Measurements from ENCODE around the gene RBBP4.
"Not testable (repeated sequence)": the region's sequence is repeated elsewhere in the genome, so short reads cannot be mapped to it uniquely, and the experiment has no call there.

The RBBP4 gene

DNA sequence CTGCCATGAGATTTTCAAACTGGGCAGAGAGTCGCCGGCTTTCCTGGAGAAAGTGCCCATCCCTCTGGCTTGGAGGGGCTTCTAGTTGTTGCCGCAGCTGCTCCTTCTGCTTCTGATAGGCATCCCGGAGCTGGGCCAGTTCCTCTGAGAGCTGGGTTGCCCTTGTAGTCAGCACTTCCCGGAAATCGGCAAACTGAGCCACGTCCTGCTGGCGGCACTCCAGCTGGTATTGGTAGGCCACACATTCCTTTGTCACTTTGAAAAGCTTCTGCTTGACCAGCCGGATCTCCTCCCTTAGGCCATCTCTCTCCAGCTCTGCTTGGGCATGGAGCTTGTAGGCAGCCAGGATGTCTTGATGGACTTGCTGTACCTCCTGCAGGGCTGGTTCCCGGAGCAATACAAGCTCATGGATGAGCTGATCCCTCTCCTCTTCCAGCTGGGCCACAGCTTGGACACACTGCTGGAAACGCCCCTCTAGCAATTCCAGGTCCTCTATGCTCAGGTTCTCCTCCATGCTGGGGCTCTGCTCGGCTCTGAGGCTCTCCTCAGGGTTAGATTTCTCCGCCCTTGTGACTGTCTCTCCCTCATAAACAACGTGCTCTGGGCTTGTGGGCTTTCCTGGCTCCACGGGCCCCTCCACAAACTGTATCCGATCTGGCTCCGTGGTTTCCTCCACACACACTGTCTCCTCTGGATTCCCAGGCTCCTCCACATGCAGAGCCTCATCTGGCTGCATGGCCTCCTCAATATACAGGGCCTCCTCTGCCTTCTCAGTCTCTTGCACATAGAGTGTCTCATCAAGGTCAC lies 44.3 kb downstream of the RBBP4 start:
- DNase-seq = no peak

DNA sequence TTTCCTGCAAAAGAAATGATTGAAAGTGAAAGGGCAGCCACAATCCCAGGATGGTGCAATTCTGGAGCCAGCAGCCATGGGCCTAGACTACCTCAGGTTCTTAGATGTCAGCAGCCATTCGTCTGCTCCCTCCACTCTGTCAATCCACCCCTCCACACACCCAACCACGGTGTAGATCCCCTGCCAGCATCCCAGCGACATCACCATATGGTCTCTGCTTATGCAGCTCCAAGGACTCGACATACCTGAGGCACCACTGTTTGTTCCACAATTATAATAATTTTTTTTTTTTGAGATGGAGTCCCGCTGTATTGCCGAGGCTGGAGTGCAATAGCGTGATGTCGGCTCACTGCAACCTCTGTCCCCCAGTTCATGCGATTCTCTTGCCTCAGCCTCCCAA lies 45.0 kb downstream of the RBBP4 start:
- DNase-seq = no peak

DNA sequence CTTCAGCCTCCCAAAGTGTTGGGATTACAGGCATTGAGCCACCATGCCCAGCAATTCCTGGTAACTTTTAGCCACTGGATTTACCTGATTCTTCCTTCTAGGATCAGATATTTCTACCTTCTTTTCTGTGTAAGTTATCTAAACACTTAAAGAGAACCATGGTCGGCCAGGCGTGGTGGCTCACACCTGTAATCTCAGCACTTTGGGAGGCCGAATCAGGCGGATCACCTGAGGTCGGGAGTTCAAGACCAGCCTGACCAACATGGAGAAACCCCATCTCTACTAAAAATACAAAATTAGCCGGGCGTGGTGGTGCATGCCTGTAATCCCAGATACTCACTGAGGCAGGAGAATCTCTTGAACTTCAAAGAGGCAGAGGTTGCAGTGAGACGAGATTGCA lies 46.0 kb downstream of the RBBP4 start:
- DNase-seq = not testable (repeated sequence)

DNA sequence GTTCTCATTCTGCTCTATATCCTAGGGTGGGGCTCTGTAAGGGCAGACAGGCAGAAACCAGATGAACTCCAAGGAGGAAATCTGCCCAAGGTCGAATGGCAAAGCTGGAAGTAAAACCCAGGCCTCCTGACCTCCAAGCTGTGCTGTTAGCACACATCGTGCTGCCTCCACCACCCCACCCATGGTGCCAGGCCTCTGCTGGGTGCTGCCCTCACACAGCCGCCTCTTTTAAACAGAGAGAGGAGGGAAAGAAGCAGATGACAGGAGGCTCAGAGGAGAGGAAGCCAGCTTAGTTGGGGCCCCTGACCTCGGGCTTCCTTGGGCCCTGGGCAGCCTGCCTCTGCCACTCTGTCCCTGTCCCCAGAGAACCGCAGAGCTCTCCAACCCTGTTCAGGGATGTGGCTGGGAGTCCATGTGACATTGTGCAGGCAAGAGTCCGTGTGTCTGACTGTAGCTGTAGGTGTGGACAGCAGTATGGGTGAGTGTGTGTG lies 50.5 kb downstream of the RBBP4 start:
- no peak for DNase-seq

DNA sequence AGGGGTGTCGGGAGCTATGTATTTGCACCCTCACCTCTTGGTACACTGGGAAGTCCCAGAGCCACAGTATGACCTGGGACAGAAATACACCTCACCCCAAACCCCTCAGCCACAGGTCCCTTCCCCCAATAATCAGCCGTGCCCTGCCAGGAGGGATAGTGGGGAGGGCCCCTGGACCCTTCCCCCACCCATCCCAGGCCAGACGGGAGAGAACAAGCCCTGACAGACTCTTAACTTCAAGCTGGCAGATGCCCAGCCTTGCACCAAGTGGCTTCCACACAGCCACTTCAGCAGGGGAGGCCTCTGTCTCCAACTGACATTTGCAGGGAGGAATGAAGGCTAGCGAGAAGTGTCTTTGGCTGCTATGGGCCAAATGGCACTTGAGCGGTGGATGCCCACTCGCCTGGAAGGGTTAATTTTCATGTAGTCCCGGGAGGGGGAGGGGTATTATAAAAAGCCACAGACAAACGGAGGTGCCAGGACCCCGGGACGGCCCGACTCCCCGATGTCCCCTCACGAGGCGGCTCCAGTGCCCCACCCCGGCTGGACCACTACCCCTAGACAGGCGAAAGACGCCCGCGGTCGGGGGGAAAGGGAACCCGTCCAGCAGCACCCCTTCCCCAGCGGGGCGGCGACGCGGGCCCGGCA lies 51.1 kb downstream of the RBBP4 start:
- DNase-seq = no peak

DNA sequence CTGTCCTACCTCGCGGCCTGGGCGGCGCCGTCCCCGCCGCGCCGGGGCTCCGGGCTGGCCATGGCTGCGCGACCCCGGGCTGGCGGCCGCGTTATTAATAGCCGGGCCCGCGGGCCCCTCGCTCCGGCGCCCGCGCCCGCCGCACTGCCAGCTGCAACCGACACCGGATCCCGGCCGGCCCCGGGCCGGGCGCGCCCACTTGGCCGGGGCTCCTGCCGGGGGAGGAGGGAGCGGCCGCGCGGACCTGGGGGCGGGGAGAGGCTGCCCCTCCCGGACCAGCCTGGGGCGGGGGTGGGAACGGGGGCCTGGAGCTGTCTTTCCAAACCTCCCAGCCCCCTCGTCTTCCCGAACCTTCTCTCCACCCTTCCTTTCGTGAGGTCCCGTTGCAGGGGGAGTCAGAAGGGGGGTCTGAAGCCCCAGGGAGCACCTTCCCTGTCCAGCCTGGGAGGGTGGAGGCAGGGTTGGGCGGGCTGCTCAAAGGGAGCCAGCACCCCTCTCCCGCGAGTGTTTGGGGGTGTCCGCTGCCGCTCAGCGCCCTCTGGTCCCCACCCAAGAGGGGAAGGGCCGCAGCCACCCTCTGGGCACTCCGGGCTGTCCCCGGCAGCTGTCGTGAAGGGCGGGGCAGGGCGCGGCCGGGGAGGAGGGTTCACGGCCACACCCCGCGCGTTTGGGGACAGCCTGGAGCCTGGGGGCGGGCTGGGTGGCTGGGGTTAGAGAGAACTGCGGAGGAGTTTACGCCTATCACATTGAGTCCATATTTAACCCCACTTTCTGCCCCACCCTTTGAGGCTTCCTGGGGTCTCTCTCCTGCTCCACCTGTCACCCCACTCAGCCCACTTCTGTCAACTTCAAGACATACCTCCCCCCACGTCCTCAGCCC lies 51.8 kb downstream of the RBBP4 start, which contains the start of gene SYNC:
Gene SYNC (minus strand): TSS at position 172 of the 880 bp plus-strand sequence. CDS start 110 bp downstream, at position 62.
- DNase-seq = no peak

DNA sequence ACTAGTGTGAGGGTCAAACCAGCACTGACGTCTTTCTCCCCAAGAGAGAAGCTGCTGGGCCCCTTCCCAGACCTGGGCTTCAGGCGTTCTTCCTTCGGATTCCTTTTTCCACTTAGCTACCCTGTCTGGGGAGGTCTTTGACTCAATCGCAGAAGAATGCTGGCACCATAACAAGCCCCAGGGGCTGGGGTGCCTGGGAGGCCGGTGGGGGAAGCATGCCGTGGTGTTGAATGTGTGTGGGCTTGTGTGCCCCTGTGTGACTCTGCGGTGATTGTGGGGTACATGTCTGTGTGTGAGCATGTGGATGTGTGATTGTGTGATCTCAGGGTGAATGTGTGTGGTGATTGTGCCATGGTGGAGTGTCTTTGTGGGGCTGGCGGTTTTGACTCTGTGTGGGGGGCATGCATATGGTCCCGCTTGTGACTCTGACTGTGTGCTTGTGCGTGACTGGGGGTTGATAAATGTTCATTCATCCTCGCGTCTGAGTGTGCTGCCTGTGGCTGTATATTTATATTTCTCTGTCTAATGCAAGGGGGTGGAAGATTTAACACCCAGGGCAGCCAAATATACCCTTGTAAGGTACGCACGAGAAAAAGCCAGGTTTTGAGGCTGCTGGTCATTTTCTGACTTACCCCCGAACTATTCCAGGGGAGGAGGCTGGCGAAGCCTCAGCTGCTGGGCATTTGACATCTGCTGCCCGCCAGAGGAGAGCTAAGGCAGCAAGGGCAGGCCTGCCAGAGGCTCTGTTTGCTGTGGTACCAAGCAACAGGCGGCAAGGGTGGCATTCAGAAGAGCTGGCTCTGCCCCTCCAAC lies 52.7 kb downstream of the RBBP4 start:
- DNase-seq = no peak

DNA sequence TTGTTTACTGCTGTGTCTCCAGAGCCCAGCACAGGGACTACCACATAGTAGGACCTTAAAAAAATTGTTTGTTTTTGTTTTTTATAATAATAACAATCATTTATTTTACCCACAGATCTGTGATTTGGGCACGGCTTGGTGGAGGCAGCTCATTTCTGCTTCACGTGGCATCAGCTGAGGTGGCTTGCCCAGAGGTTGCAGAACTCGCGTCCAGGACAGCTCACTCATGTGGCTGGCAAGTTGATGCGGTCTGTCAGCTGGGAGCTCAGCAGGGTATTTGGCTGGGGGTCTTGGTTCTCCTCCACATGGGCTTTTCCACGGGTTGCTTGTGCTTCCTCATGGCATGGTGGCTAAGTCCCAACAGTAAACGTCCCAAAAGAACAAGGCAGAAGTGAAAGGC lies 54.5 kb downstream of the RBBP4 start:
- no peak for DNase-seq

DNA sequence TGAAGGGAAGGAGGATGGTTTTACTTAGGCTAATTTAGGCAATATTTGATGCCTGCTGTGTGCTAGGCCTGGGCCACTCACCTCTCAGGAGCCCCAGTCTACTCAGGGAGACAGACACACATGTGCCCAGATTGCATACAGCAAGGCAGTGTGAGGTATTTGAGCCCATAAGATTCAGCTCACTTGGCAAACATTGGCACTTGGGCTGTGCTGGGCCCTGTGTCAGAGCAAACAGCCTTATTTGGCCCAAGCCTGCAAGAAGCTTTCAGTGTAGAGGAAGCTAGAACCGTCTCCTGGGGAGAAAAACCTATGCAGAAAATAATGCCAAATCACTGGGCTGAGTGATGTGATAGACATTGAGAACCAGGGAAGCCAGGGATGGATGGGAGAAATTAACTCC lies 55.5 kb downstream of the RBBP4 start:
- DNase-seq = no peak

DNA sequence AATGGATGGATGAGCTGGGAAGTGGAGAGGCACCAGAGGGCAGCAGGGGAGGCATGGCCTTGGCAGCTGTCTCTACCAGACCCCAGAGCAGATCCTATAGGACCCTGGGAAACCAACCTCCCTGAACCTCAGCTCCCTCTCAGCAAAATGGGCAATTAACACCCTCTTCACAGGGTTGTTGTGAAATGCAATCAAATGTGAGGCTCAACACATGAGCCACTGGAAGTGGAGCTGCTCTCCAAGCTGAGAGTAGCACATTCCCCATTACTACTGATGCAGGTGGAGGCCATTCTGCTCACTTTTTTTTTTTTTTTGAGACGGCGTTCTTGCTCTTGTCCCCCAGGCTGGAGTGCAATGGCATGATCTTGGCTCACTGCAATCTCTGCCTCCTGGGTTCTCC lies 58.1 kb downstream of the RBBP4 start:
- no peak for DNase-seq

DNA sequence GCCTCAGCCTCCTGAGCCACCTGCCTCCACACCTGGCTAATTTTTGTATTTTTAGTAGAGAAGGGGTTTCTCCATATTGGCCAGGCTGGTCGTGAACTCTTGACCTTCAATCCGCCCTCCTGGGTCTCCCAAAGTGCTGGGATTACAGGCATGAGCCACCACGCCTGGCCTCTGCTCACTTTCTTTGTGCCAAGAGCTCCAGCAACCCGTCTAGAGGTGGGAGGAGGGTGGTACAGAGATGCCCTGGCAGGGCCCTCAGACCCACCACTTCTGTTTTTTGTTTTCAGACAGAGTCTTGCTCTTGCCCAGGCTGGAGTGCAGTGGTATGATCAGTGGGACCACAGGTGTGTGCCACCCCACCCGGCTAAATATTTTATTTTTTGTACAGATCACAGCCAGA lies 58.5 kb downstream of the RBBP4 start:
- DNase-seq = no peak

DNA sequence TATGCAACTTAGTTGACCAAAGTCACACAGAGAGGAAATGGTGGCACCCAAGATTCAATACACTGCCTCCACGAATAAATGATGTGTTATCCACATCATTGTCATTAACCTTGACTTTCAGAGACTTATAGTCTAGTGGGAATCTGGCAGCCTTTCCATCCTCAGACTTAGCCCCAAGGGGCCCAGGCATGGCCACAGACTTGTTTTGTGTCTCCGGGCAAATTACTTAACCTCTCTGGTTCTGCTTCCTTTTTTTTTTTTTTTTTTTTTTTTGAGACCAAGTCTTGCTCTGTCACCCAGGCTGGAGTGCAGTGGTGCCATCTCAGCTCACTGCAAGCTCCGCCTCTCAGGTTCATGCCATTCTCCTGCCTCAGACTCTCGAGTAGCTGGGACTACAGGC lies 60.2 kb downstream of the RBBP4 start:
- peak; percentile 6 to 13 for DNase-seq

DNA sequence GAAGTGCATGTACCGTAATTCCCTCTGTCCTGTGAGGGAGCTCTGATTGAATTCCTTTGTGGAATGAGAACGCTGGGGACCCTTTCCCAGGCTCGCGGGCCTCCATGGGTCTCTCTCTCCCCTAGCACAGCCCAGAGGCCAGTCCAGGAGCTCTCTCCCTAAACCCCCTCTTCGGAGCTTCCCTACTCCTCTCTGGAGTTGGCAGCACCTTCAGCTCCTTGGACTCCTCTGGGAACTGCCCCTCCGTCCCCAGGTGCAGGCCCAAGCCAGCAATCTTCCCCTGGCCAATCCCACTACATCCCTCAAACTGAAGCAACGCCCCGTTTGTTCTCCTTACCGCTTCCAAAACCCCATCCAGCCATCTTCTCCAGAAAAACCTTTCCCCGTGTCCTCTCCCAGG lies 62.1 kb downstream of the RBBP4 start:
- no peak for DNase-seq

DNA sequence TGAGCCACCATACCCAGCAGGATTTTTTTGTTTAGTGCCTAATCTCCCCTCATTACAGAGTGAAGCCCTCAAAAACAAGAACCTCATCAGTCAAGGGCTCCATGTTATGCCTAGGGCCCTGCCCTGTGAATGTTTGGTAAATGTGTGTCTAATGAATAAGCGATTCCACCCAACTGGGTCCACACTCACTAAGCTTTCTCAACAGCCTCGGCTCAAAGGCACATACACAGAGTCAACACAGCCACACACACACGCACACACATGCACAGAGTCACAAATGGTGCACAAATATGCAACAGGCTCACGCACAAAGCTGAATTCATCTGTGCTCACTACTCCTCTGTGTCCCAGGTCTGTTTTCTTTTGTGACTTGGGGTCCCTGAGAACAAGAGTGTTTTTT lies 63.3 kb downstream of the RBBP4 start:
- no peak for DNase-seq

DNA sequence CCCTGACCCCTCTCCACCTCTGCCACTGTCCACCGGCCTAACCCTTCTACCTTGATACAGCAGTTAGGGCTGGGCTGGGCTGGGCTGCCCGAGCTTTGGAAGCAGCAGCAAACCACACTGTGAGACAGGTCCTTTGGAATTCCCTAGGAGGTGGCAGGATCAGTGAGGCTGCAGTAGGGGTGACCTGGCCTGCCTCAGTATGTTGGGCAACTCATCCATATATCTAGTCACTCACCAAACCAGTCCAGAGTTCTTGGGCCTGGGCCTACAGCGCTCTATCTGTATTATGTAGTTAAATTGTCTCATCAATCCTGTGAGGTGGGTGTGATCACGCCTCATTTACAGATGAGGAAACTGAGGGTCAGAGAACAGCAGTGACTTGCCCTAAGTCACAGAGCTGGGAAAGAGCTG lies 64.9 kb downstream of the RBBP4 start:
- no peak for DNase-seq

DNA sequence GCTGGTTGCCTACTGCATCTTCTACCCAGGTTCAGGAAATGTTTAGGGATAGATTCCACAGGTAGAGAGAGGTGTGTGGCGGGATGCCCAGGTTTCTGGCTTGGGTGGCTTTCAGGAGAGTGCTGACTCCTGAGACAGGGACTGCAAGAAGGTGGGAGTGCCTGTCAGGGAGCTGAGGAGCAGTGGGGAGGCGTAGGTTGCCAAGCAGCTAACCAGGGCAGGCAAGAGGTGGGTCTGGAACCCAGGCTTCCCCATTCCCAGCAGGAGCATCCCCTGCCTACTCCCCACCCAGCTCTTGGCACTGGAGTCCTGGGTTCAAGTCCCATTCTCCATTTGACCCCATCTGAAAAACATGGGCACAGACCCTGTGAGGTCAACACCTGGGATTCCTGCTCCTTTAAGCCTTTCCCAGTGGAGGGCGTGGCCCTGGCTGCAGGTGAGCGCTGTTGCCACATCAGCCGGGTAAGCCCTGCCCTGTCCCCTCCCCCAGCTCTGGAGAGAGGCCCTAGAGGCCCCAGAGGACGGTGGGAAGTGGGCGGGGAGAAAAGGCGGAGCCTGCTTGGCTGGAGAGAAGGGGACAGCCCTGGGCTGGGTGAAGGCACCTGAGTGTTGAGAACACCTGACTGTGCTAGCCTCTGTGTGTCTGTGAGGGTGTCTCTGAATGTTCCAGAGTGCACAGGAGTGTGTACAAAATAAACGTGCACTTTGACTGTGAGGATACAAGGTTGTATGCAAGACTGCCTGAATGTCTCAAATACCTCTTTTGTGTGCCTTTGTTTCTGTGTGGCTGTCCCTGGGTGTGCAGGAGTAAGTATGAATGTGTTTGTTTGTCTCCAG lies 65.5 kb downstream of the RBBP4 start:
- DNase-seq = no peak

DNA sequence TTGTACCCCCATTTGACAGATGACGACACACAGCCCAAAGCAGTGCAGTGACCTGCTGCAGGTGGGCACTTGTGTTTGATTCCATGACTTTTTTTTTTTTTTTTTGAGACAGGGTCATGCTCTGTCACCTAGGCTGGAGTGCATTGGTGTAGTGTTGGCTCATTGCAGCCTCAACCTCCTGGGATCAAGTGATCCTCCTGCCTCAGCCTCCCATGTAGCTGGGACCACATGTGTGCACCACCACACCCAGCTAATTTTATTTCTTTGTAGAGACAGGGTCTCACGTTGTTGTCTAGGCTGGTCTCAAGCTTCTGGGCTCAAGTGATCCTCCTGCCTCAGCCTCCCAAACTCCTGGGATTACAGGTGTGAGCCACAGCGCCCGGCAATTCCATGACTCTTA lies 66.5 kb downstream of the RBBP4 start:
- no peak for DNase-seq

DNA sequence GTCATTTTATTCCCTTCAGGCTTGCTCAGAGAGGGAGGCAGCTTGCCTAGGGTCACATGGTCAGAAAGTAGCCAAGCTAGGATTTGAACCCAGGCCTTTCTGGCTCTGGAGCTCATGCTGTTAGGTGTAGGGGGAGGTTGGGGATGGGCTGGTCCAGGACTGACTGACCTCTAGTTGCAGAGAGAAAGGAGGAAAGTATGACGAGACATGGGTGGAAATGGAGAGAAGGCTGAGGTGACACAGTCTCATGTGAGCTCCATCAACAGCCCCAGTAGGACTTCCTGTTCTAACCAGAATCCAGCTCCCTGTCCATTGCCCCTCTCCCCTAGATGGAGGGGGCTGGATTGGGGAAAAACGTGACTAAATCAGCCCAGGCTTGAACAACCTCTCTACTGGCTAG lies 67.0 kb downstream of the RBBP4 start:
- DNase-seq = no peak

DNA sequence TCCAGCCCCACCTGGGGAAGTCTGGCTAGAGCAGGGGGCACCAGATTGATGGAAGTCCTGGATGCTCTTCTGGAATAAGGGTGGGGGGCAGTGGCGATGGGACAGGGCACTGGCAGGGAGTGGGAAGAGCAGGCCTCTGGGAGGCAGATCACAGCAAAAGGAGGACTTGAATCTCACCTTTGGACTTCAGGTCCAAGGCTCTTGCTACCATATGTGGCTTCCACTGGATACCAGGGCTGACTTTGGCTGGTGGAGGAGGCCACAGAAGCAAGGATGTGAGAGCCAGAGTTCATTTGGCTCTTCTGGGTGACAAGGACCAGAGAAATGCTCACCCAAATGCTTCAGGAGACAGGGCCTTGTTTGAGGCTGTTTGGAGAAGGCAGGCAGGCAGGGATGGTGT lies 67.5 kb downstream of the RBBP4 start:
- no peak for DNase-seq

DNA sequence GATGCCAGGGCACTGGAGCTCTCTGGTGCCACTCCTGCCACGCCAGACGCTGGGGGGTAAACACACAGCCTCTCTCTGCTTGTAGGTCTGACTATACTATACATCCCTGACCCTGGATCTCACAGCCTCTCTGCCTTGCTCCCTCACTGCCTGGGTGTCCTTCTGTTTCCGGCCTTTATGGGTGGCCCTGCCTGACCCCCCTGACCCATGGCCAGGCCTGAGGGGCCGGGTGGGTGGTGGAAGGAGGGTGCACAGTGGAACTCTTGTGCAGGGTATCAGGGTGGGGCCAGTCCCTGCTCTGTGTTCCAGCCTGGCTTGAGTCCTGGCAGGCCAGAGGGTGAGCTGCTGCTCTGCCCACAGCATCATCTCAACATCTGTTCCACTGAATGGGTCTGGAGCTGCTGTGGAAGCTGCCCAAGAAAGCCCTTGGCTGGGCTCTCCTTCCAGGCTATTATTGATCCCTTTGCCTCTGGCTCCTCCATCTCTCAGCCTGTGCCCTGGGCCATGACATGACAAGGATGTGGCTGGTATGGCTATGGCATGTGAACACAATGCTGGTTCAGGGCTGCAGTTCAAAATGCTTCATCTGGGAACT lies 68.8 kb downstream of the RBBP4 start:
- DNase-seq = no peak

Measured in AML-193 (cell line).